Erythroblast (primary cell): ENCODE results near the gene NNT.

ENCODE experiments used
- GATA1 ChIP-seq: IDR thresholded peaks from 2 replicates; pipeline ENCODE4 v1.6.1; 2011; ENCODE audit warnings: low read depth, mild to moderate bottlenecking, control low read depth, low read length, moderate library complexity
- POLR2A ChIP-seq: IDR thresholded peaks from 2 replicates; pipeline ENCODE4 v1.6.1; 2011; ENCODE audit warnings: mild to moderate bottlenecking, low read length

- TF ChIP-seq POLR2A (no peak), GATA1 (no peak)
These were observed 18.7 kb upstream of the NNT start for GRCh38 chr5:43584166-43584699.
